H9 (cell line): ENCODE measurements around the gene DAAM1. TPM values are rescaled to one million over a fixed set of nuclear protein-coding genes. Genes with fewer than 3 reads are reported as not detected.

ENCODE experiments used
- DNase-seq: peaks from one replicate; pipeline ENCODE4 v3.0.0-alpha.2; 2017
- H2AFZ ChIP-seq: one replicate; pipeline ENCODE4 v1.6.1; 2013; ENCODE audit warnings: mild to moderate bottlenecking, low read length, control low read depth, moderate library complexity
- H2AK5ac ChIP-seq: 2 replicates; pipeline ENCODE4 v1.6.1; 2013; ENCODE audit warnings: low read length, control low read depth, mixed read lengths; ENCODE audit not compliant: insufficient read length
- H2BK120ac ChIP-seq: one replicate; pipeline ENCODE4 v1.6.1; 2013; ENCODE audit warnings: low read depth, mild to moderate bottlenecking, low read length, control low read depth, inconsistent platforms; ENCODE audit not compliant: poor library complexity, severe bottlenecking
- H2BK12ac ChIP-seq: 2 replicates; pipeline ENCODE4 v1.6.1; 2013; ENCODE audit warnings: low read length, control low read depth, mixed read lengths, low read depth; ENCODE audit not compliant: insufficient read length
- H2BK15ac ChIP-seq: 2 replicates; pipeline ENCODE4 v1.6.1; 2013; ENCODE audit warnings: low read depth, low read length, control low read depth
- H2BK20ac ChIP-seq: one replicate; pipeline ENCODE4 v1.6.1; 2013; ENCODE audit warnings: low read depth, mild to moderate bottlenecking, low read length, control low read depth, inconsistent platforms; ENCODE audit not compliant: poor library complexity, severe bottlenecking
- H2BK5ac ChIP-seq: 2 replicates; pipeline ENCODE4 v1.6.1; 2013; ENCODE audit warnings: low read length, control low read depth, mixed read lengths; ENCODE audit not compliant: insufficient read length
- H3K14ac ChIP-seq: 2 replicates; pipeline ENCODE4 v1.6.1; 2013; ENCODE audit warnings: low read length, control low read depth; ENCODE audit not compliant: insufficient read depth
- H3K18ac ChIP-seq: 2 replicates; pipeline ENCODE4 v1.6.1; 2013; ENCODE audit warnings: low read depth, mild to moderate bottlenecking, mixed read lengths, low read length, control low read depth; ENCODE audit not compliant: insufficient read length
- H3K23ac ChIP-seq: 2 replicates; pipeline ENCODE4 v1.6.1; 2013; ENCODE audit warnings: low read length, control low read depth, mixed read lengths, low read depth; ENCODE audit not compliant: insufficient read length
- H3K23me2 ChIP-seq: 2 replicates; pipeline ENCODE4 v1.6.1; 2013; ENCODE audit warnings: low read depth, mild to moderate bottlenecking, mixed read lengths, low read length, control low read depth; ENCODE audit not compliant: insufficient read length, poor library complexity, severe bottlenecking
- H3K27ac ChIP-seq: 2 replicates; pipeline ENCODE4 v1.5.1; 2013; ENCODE audit warnings: low read length, control low read depth, mixed read lengths, low read depth; ENCODE audit not compliant: insufficient read length
- H3K27me3 ChIP-seq: 2 replicates; pipeline ENCODE4 v1.6.1; 2013; ENCODE audit warnings: low read length, control low read depth, inconsistent platforms; ENCODE audit not compliant: insufficient read depth
- H3K4ac ChIP-seq: 2 replicates; pipeline ENCODE4 v1.6.1; 2013; ENCODE audit warnings: low read depth, mild to moderate bottlenecking, control low read depth, inconsistent platforms, low read length, moderate library complexity
- H3K4me1 ChIP-seq: 2 replicates; pipeline ENCODE4 v1.6.1; 2013; ENCODE audit warnings: low read length, control low read depth, inconsistent platforms; ENCODE audit not compliant: insufficient read depth
- H3K4me2 ChIP-seq: 2 replicates; pipeline ENCODE4 v1.6.1; 2013; ENCODE audit warnings: low read length, control low read depth, mixed read lengths; ENCODE audit not compliant: insufficient read length, insufficient read depth
- H3K56ac ChIP-seq: 2 replicates; pipeline ENCODE4 v1.6.1; 2013; ENCODE audit warnings: low read depth, mild to moderate bottlenecking, mixed read lengths, low read length, control low read depth; ENCODE audit not compliant: insufficient read length
- H3K79me1 ChIP-seq: 2 replicates; pipeline ENCODE4 v1.6.1; 2013; ENCODE audit warnings: low read depth, mild to moderate bottlenecking, moderate library complexity, low read length, control low read depth, inconsistent platforms; ENCODE audit not compliant: insufficient read depth, poor library complexity, severe bottlenecking
- H3K79me2 ChIP-seq: 2 replicates; pipeline ENCODE4 v1.6.1; 2013; ENCODE audit warnings: low read length, control low read depth, inconsistent platforms; ENCODE audit not compliant: insufficient read depth
- H3K9ac ChIP-seq: 2 replicates; pipeline ENCODE4 v1.6.1; 2013; ENCODE audit warnings: low read length, control low read depth, mixed read lengths; ENCODE audit not compliant: insufficient read length; ENCODE audit errors: extremely low read depth
- H3K9me3 ChIP-seq: one replicate; pipeline ENCODE4 v1.6.1; 2013; ENCODE audit warnings: low read depth, low read length, inconsistent platforms; ENCODE audit not compliant: control insufficient read depth
- H3T11ph ChIP-seq: one replicate; pipeline ENCODE4 v1.6.1; 2013; ENCODE audit warnings: mild to moderate bottlenecking, low read length, control low read depth, inconsistent platforms
- H4K20me1 ChIP-seq: one replicate; pipeline ENCODE4 v1.6.1; 2013; ENCODE audit not compliant: control insufficient read depth, insufficient read length, insufficient read depth
- H4K5ac ChIP-seq: 2 replicates; pipeline ENCODE4 v1.6.1; 2013; ENCODE audit warnings: low read depth, mild to moderate bottlenecking, mixed read lengths, low read length, control low read depth; ENCODE audit not compliant: insufficient read length
- H4K8ac ChIP-seq: replicated peaks from 2 replicates; pipeline ENCODE4 v1.6.1; 2013; ENCODE audit warnings: low read length, control low read depth, mixed read lengths, low read depth; ENCODE audit not compliant: insufficient read length
- H4K91ac ChIP-seq: 2 replicates; pipeline ENCODE4 v1.6.1; 2013; ENCODE audit warnings: low read depth, mild to moderate bottlenecking, moderate library complexity, mixed read lengths, low read length, control low read depth; ENCODE audit not compliant: insufficient read length
- H3K27ac Mint-ChIP-seq, 3 experiments: 2 replicates in 2 of 3; 3 replicates in 1 of 3; pipeline ENCODE4 v1.8.0; 2020 to 2021; ENCODE audit warnings: mixed read lengths in 3 of 3, mild to moderate bottlenecking in 1 of 3, moderate library complexity in 1 of 3
- H3K27me3 Mint-ChIP-seq: 2 replicates; pipeline ENCODE4 v1.8.0; 2021; ENCODE audit warnings: low read depth, mild to moderate bottlenecking, moderate library complexity, mixed read lengths
- H3K36me3 Mint-ChIP-seq, 3 experiments: 2 replicates in 2 of 3; 3 replicates in 1 of 3; pipeline ENCODE4 v1.8.0; 2020 to 2021; ENCODE audit warnings: low read depth in 3 of 3, mixed read lengths in 3 of 3; ENCODE audit not compliant: insufficient read depth in 1 of 3
- H3K4me1 Mint-ChIP-seq, 2 experiments: 2 replicates each; pipeline ENCODE4 v1.8.0; 2020; ENCODE audit warnings: mixed read lengths in 2 of 2
- H3K4me3 Mint-ChIP-seq, 2 experiments: 2 replicates in 1 of 2; 3 replicates in 1 of 2; pipeline ENCODE4 v1.8.0; 2020 to 2021; ENCODE audit warnings: mild to moderate bottlenecking in 2 of 2, mixed read lengths in 2 of 2, moderate library complexity in 1 of 2
- H3K9me3 Mint-ChIP-seq, 2 experiments: 2 replicates in 1 of 2; 3 replicates in 1 of 2; pipeline ENCODE4 v1.8.0; 2020; ENCODE audit warnings: mild to moderate bottlenecking in 2 of 2, mixed read lengths in 2 of 2, moderate library complexity in 1 of 2
- WGBS: extraction: QIAGEN DNeasy Blood & Tissue Kit; methylation state at CpG from one replicate; pipeline ENCODE4 v1.1.7; 2013; ENCODE audit warnings: missing lambda C conversion rate, low lambda C conversion rate, mixed read lengths; ENCODE audit not compliant: insufficient read length; ENCODE audit errors: extremely low coverage; 5-methylcytosine and 5-hydroxymethylcytosine counted together
- total RNA-seq: library from RNA; stranded (reverse); gene quantifications from 2 replicates; pipeline ENCODE4 v1.2.1, GENCODE V29; 2021
- TF ChIP-seq, protein P1 (sequence below): fragments of 200-600 bp; sonication (generic); conservative IDR thresholded peaks from 3 replicates; pipeline ENCODE4 v1.8.0; 2021; ENCODE audit warnings: antibody characterized with exemption, mild to moderate bottlenecking

Gene DAAM1
- total RNA-seq, 1 experiment from 2014 or later, result 19.5 TPM

DNA sequence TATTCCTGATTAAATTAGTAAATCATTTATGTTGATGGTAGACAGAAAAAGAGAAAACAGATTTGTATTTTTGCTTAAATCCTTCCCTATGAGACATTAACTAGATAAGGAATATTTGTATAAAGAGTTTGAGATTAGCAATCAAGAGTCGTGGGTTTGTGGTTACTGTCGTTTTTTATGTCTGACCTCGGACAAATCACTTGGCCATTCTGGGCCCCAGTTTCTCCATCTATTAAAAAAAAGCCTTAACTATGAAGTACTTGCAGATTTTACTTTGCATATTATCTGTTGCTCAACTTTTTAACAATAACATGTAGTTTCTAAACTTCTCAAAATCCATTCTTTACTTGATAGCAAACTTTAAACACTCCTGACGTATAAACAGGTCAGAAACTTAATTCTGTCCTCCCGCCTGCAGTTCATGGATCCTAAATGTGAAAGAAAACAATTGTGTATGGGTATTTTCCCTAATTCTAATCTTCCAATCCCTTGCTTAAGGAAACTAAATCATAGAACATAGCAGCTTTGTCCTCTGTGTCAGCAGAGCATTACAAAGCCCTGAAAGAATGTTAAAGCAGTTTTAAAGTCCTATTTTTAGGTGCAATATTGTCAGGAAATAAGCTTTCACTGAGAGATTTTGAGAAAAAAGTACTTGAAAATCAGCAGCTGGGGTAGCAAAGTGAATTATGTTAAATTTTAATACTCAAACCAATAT lies 158.5 kb downstream of the DAAM1 start:
- no peak overlapping the region for H3K56ac ChIP-seq
- no peak overlapping the region for H3K9ac ChIP-seq
- no peak overlapping the region for H3K14ac ChIP-seq
- Mint-ChIP-seq H3K4me1 (peaks cover 32 to 34% of the 10 kb centered on the region in 2 experiments), H3K27me3 (no peaks in the 10 kb centered on the region), H3K9me3 (no peaks in the 10 kb centered on the region), H3K4me3 (no peak overlapping the region), H3K27ac (no peak overlapping the region), H3K36me3 (0 out of 7 replicates have a peak, but pooled peaks cover 0 to 4% (median 0%) of the 10 kb centered on the region in 3 experiments)
- no peaks in the 10 kb centered on the region for H3K79me2 ChIP-seq
- H3K23ac ChIP-seq, result no peak overlapping the region
- H2BK120ac ChIP-seq, result no peak overlapping the region
- H3K27ac ChIP-seq, result no peak overlapping the region
- no peak overlapping the region for H3K4ac ChIP-seq
- TF ChIP-seq, protein P1, sequence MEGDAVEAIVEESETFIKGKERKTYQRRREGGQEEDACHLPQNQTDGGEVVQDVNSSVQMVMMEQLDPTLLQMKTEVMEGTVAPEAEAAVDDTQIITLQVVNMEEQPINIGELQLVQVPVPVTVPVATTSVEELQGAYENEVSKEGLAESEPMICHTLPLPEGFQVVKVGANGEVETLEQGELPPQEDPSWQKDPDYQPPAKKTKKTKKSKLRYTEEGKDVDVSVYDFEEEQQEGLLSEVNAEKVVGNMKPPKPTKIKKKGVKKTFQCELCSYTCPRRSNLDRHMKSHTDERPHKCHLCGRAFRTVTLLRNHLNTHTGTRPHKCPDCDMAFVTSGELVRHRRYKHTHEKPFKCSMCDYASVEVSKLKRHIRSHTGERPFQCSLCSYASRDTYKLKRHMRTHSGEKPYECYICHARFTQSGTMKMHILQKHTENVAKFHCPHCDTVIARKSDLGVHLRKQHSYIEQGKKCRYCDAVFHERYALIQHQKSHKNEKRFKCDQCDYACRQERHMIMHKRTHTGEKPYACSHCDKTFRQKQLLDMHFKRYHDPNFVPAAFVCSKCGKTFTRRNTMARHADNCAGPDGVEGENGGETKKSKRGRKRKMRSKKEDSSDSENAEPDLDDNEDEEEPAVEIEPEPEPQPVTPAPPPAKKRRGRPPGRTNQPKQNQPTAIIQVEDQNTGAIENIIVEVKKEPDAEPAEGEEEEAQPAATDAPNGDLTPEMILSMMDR, result no peak
- H4K8ac ChIP-seq, result no peak overlapping the region
- H2BK12ac ChIP-seq, result no peak overlapping the region
- H3K27me3 ChIP-seq, result no peaks in the 10 kb centered on the region
- no peak overlapping the region for H2BK5ac ChIP-seq
- no peaks in the 10 kb centered on the region for H3K23me2 ChIP-seq
- no CpG with 5 or more reads among the region's 5 CpGs for WGBS
- H4K20me1 ChIP-seq, result no peaks in the 10 kb centered on the region
- H2BK15ac ChIP-seq, result no peak overlapping the region
- H2AFZ ChIP-seq, result no peak overlapping the region
- H3K18ac ChIP-seq, result no peak overlapping the region
- peaks cover 14% of the 10 kb centered on the region; the same call in 1 of the 2 replicates for H3K4me1 ChIP-seq
- no peak for DNase-seq
- no peaks in the 10 kb centered on the region for H3K9me3 ChIP-seq
- H4K5ac ChIP-seq, result no peak overlapping the region
- H2AK5ac ChIP-seq, result no peak overlapping the region
- no peaks in the 10 kb centered on the region for H3K79me1 ChIP-seq
- H3T11ph ChIP-seq, result no peak overlapping the region
- H2BK20ac ChIP-seq, result no peak overlapping the region
- H4K91ac ChIP-seq, result no peak overlapping the region
- no peak overlapping the region for H3K4me2 ChIP-seq
